H1 (cell line): Measurements from ENCODE around the gene TMEM39B. TPM values are rescaled to one million over a fixed set of nuclear protein-coding genes. Genes with fewer than 3 reads are reported as not detected.

Experiments
- CTCF ChIA-PET: fragments of 300-600 bp; sonication (Branson Sonifier 250); formaldehyde crosslinking; loops from one replicate; lab custom pipeline; 2021; ENCODE audit not compliant: partially characterized antibody; lab: Charles Lee
- POLR2A ChIA-PET: fragments of 300-600 bp; sonication (Branson Sonifier 250); formaldehyde crosslinking; loops from one replicate; lab custom pipeline; 2021; ENCODE audit warnings: inconsistent platforms; ENCODE audit not compliant: partially characterized antibody; lab: Charles Lee
- DNase-seq, 2 experiments: peaks; one replicate each; pipeline versions ENCODE4 v3.0.0 to v3.0.0-alpha.2; 2010 to 2022; ENCODE audit warnings: low spot score in 2 of 2, low read depth in 1 of 2, mixed read lengths in 1 of 2
- FAIRE-seq: peaks from 2 replicates; lab custom pipeline; 2011; peaks lifted over from hg19 to GRCh38; lab: Jason Lieb, UNC
- H2AFZ ChIP-seq: 2 replicates; pipeline ENCODE4 v1.8.1; 2012; ENCODE audit warnings: low read length, inconsistent platforms
- H2AK5ac ChIP-seq: 2 replicates; pipeline ENCODE4 v1.6.1; 2013; ENCODE audit warnings: low read depth, low read length
- H2BK120ac ChIP-seq: replicated peaks from 2 replicates; pipeline ENCODE3; 2013; ENCODE audit warnings: low read depth, low read length, inconsistent platforms
- H2BK12ac ChIP-seq: 2 replicates; pipeline ENCODE4 v1.6.1; 2013; ENCODE audit warnings: low read depth, low read length
- H2BK15ac ChIP-seq: 2 replicates; pipeline ENCODE4 v1.6.1; 2013; ENCODE audit warnings: low read length
- H2BK20ac ChIP-seq: 2 replicates; pipeline ENCODE4 v1.6.1; 2013; ENCODE audit warnings: low read length
- H2BK5ac ChIP-seq: 2 replicates; pipeline ENCODE4 v1.6.1; 2013; ENCODE audit warnings: low read depth, low read length
- H3K14ac ChIP-seq: 2 replicates; pipeline ENCODE4 v1.6.1; 2013; ENCODE audit warnings: inconsistent platforms; ENCODE audit not compliant: insufficient read length
- H3K18ac ChIP-seq: 2 replicates; pipeline ENCODE4 v1.6.1; 2013; ENCODE audit warnings: low read length; ENCODE audit errors: extremely low read depth
- H3K23ac ChIP-seq: 2 replicates; pipeline ENCODE4 v1.6.1; 2013; ENCODE audit warnings: inconsistent platforms; ENCODE audit not compliant: insufficient read length
- H3K23me2 ChIP-seq: 2 replicates; pipeline ENCODE4 v1.6.1; 2013; ENCODE audit warnings: low read depth, low read length
- H3K27ac ChIP-seq: 2 replicates; pipeline ENCODE4 v1.6.1; 2011; ENCODE audit warnings: low read depth, low read length, inconsistent platforms
- H3K27me3 ChIP-seq, 4 experiments: replicated peaks in 1 of 4; 1 replicate in 1 of 4; 2 replicates in 3 of 4; pipeline versions ENCODE4 v1.6.1 to v1.8.1; 2011 to 2013; ENCODE audit warnings: low read length in 3 of 4, mild to moderate bottlenecking in 3 of 4, inconsistent platforms in 2 of 4, mixed read lengths in 2 of 4, moderate library complexity in 1 of 4; ENCODE audit not compliant: control insufficient read depth in 3 of 4, insufficient read depth in 3 of 4; ENCODE audit errors: extremely low read depth in 1 of 4
- H3K36me3 ChIP-seq, 4 experiments: 2 replicates each; pipeline versions ENCODE4 v1.6.1 to v1.8.1; 2011 to 2013; ENCODE audit warnings: mild to moderate bottlenecking in 4 of 4, low read length in 3 of 4, moderate library complexity in 2 of 4, control low read depth in 1 of 4, inconsistent platforms in 1 of 4; ENCODE audit not compliant: insufficient read depth in 4 of 4, control insufficient read depth in 2 of 4
- H3K4ac ChIP-seq: replicated peaks from 2 replicates; pipeline ENCODE3; 2013; ENCODE audit warnings: low read length, low read depth, mixed read lengths, inconsistent platforms; ENCODE audit not compliant: insufficient read length
- H3K4me1 ChIP-seq, 4 experiments: replicated peaks in 1 of 4; 1 replicate in 1 of 4; 2 replicates in 3 of 4; pipeline versions ENCODE4 v1.6.1 to v1.8.1; 2011 to 2013; ENCODE audit warnings: low read length in 3 of 4, inconsistent platforms in 2 of 4, mixed read lengths in 1 of 4; ENCODE audit not compliant: insufficient read depth in 4 of 4, control insufficient read depth in 3 of 4
- H3K4me2 ChIP-seq, 2 experiments: 2 replicates each; pipeline versions ENCODE4 v1.6.1 to v1.8.1; 2011 to 2013; ENCODE audit warnings: low read depth in 2 of 2, low read length in 2 of 2, control low read depth in 1 of 2, inconsistent platforms in 1 of 2, mild to moderate bottlenecking in 1 of 2; ENCODE audit not compliant: insufficient read depth in 1 of 2
- H3K4me3 ChIP-seq, 4 experiments: fragments of 200-600, 300-600 bp in 1 of 4; sonication (generic), shearing (Covaris generic), sonication (Bioruptor Twin) in 1 of 4; 2 replicates each; pipeline versions ENCODE4 v1.5.1 to v1.8.1; 2011 to 2016; ENCODE audit warnings: low read length in 4 of 4, low read depth in 3 of 4, control low read depth in 2 of 4, inconsistent platforms in 2 of 4, mild to moderate bottlenecking in 2 of 4, mixed read lengths in 1 of 4, moderate library complexity in 1 of 4; ENCODE audit not compliant: insufficient read depth in 2 of 4; ENCODE audit errors: extremely low read depth in 1 of 4
- H3K56ac ChIP-seq: replicated peaks from 2 replicates; pipeline ENCODE3; 2013; ENCODE audit warnings: low read depth, mild to moderate bottlenecking, mixed read lengths, low read length, inconsistent platforms; ENCODE audit not compliant: insufficient read length
- H3K79me1 ChIP-seq: 2 replicates; pipeline ENCODE4 v1.6.1; 2013; ENCODE audit warnings: low read depth, low read length, control low read depth
- H3K79me2 ChIP-seq, 2 experiments: 2 replicates each; pipeline versions ENCODE4 v1.6.1 to v1.8.1; 2012 to 2013; ENCODE audit warnings: low read length in 2 of 2, mild to moderate bottlenecking in 2 of 2, inconsistent platforms in 1 of 2; ENCODE audit not compliant: insufficient read depth in 2 of 2, control insufficient read depth in 1 of 2
- H3K9ac ChIP-seq, 4 experiments: replicated peaks in 1 of 4; 1 replicate in 1 of 4; 2 replicates in 3 of 4; pipeline versions ENCODE4 v1.6.1 to v1.8.1; 2011 to 2013; ENCODE audit warnings: low read depth in 3 of 4, low read length in 3 of 4, control low read depth in 2 of 4, mild to moderate bottlenecking in 2 of 4, moderate library complexity in 2 of 4, inconsistent platforms in 1 of 4; ENCODE audit errors: extremely low read depth in 1 of 4
- H3K9me3 ChIP-seq, 2 experiments: 2 replicates each; pipeline versions ENCODE4 v1.6.1 to v1.8.1; 2012 to 2013; ENCODE audit warnings: mild to moderate bottlenecking in 2 of 2, moderate library complexity in 2 of 2, control low read depth in 1 of 2, inconsistent platforms in 1 of 2, low read depth in 1 of 2, low read length in 1 of 2, mixed read lengths in 1 of 2; ENCODE audit not compliant: insufficient read depth in 2 of 2
- H4K20me1 ChIP-seq, 2 experiments: replicated peaks in 1 of 2; 2 replicates each; pipeline versions ENCODE3 to v1.8.1; 2011 to 2013; ENCODE audit warnings: inconsistent platforms in 2 of 2, low read length in 2 of 2, mild to moderate bottlenecking in 1 of 2; ENCODE audit not compliant: insufficient read depth in 2 of 2, control insufficient read depth in 1 of 2
- H4K5ac ChIP-seq: 2 replicates; pipeline ENCODE4 v1.6.1; 2013; ENCODE audit warnings: low read length, low read depth, mixed read lengths, inconsistent platforms; ENCODE audit not compliant: insufficient read length
- H4K8ac ChIP-seq: 2 replicates; pipeline ENCODE4 v1.8.0; 2013; ENCODE audit warnings: mild to moderate bottlenecking, moderate library complexity, low read length, inconsistent platforms; ENCODE audit not compliant: insufficient read depth; ENCODE audit errors: extremely low read depth
- H4K91ac ChIP-seq: replicated peaks from 2 replicates; pipeline ENCODE3; 2013; ENCODE audit warnings: low read length, mixed read lengths, inconsistent platforms; ENCODE audit not compliant: insufficient read length
- EZH2 ChIP-seq: fragments of 200-600 bp; sonication (generic); IDR thresholded peaks from 2 replicates; pipeline ENCODE4 v1.7.1; 2012; ENCODE audit warnings: low read depth, mild to moderate bottlenecking, moderate library complexity, low read length, inconsistent platforms; ENCODE audit not compliant: severe bottlenecking
- HDAC6 ChIP-seq: IDR thresholded peaks from one replicate; pipeline ENCODE4 v1.7.1; 2012; ENCODE audit warnings: low read depth, mild to moderate bottlenecking, inconsistent platforms, low read length, moderate library complexity
- SP2 ChIP-seq: IDR thresholded peaks from 2 replicates; pipeline ENCODE4 v1.6.1; 2012; ENCODE audit warnings: mild to moderate bottlenecking, low read length, inconsistent platforms
- WGBS, 2 experiments: shearing (Covaris generic) in 1 of 2; methylation state at CpG; one replicate each; pipeline versions ENCODE4 v1.1.6 to v1.1.7; 2013 to 2015; ENCODE audit warnings: low lambda C conversion rate in 2 of 2, mixed read lengths in 2 of 2, inconsistent platforms in 1 of 2, low coverage in 1 of 2, missing lambda C conversion rate in 1 of 2; ENCODE audit not compliant: insufficient replicate concordance in 2 of 2, insufficient coverage in 1 of 2, insufficient read length in 1 of 2; ENCODE audit errors: extremely low coverage in 1 of 2, missing lambda C conversion rate in 1 of 2; 5-methylcytosine and 5-hydroxymethylcytosine counted together
- polyA plus RNA-seq, 7 experiments: library from polyadenylated mRNA; depleted of rRNA in 3 of 7; stranded (reverse) in 5 of 7; unstranded in 2 of 7; fragments of >200 nt in 5 of 7; fragments of 200-250 nt in 2 of 7; gene quantifications; 1 replicate in 5 of 7; 2 replicates in 1 of 7; 4 replicates in 1 of 7; pipeline versions ENCODE4 v1.2.1 to v1.2.3, GENCODE V29; 2011 to 2013; ENCODE audit warnings: missing spikeins in 2 of 7, mixed read lengths in 2 of 7
- total RNA-seq: library from RNA; stranded (reverse); fragmentation: NEBNext Ultra II Directional; extraction: Animal tissue kit (Norgen Biotek cat#: 25700); gene quantifications from 2 replicates; pipeline ENCODE4 v1.2.1, GENCODE V29; 2021

The TMEM39B gene
- total and polyA plus RNA-seq, 2 of the 8 experiments (the other 6 are each of a cell fraction or from before 2014, with no cell fraction given), result 25.3 to 32.7 TPM

- Histone ChIP-seq H3K4me3 (no peak overlapping the region), H4K8ac (no peak overlapping the region), H2BK120ac (no peak overlapping the region), H4K5ac (no peak overlapping the region), H3K14ac (no peak overlapping the region), H4K20me1 (peaks cover 0 to 11% of the 10 kb centered on the region in 2 experiments), H3K56ac (no peak overlapping the region), H2AK5ac (no peak overlapping the region), H3K18ac (no peak overlapping the region), H3K4me2 (no peak overlapping the region), H3K27ac (no peak overlapping the region), H2AFZ (no peak overlapping the region), H4K91ac (no peak overlapping the region), H2BK12ac (no peak overlapping the region), H3K23ac (no peak overlapping the region), H2BK5ac (no peak overlapping the region), H3K27me3 (no peaks in the 10 kb centered on the region), H2BK20ac (no peak overlapping the region), H3K79me2 (no peaks in the 10 kb centered on the region), H2BK15ac (no peak overlapping the region), H3K9me3 (no peaks in the 10 kb centered on the region), H3K36me3 (peaks cover 22 to 78% (median 57%) of the 10 kb centered on the region in 4 experiments), H3K23me2 (no peaks in the 10 kb centered on the region), H3K4ac (no peak overlapping the region), H3K9ac (no peak overlapping the region), H3K79me1 (no peaks in the 10 kb centered on the region), H3K4me1 (no peaks in the 10 kb centered on the region)
- DNase-seq, result no peak
- FAIRE-seq, result no peak
- CTCF ChIA-PET, result interaction anchor here (0.6 to 2.9 kb wide), 4 partner anchors 10 to 210 kb away, joined by 4 to 12 read pairs (median 6); no protein-coding TSS in a partner anchor
- 93% methylated on average over 4 of the region's 4 CpGs; no CpG with 5 or more reads in 1 of the 2 experiments for WGBS, 2 experiments
- POLR2A ChIA-PET, result interaction anchor here (0.6 to 2.4 kb wide), 9 partner anchors 8 to 51 kb away, joined by 3 to 12 read pairs (median 3); no protein-coding TSS in a partner anchor
- TF ChIP-seq SP2, result no peak
- TF ChIP-seq HDAC6, result no peak
- TF ChIP-seq EZH2, result no peak
These were observed 19.9 kb upstream of the TMEM39B start for GRCh38 chr1:32052887-32053286.
